ENCODE data around the gene BANF1. TPM values are rescaled to one million over a fixed set of nuclear protein-coding genes. Genes with fewer than 3 reads are reported as not detected.

The BANF1 gene
- total and polyA plus RNA-seq, 2 donors (not counting 3 experiments of a cell fraction or from before 2014, with no cell fraction given), result 269 to 376 TPM

GRCh38 chr11:65960824-65961266 is 41.5 kb upstream of the BANF1 start:
- Histone ChIP-seq H3K9ac (replicated peaks; ENCODE audit: extremely low read depth, insufficient read depth, low read length) (peak overlapping the region; percentile 91), H3K27ac (ENCODE audit: insufficient read depth, low read depth, low read length) (peak overlapping the region; percentile 78), H3K36me3 (ENCODE audit: control insufficient read depth in 2 of 2, extremely low read depth in 1 of 2, insufficient read depth in 2 of 2, low read length in 2 of 2) (peaks cover 5 to 18% of the 10 kb centered on the region in 2 experiments), H2AFZ (ENCODE audit: low read depth, low read length) (peak overlapping the region; percentile 79), H3K4me2 (ENCODE audit: insufficient read depth, low read length) (peak overlapping the region; percentile 71), H3K9me1 (replicated peaks; ENCODE audit: control insufficient read depth, extremely low read depth, insufficient read depth, low read length) (no peaks in the 10 kb centered on the region), H3K79me2 (ENCODE audit: control insufficient read depth, insufficient read depth, low read length) (peaks cover 28% of the 10 kb centered on the region), H4K20me1 (replicated peaks; ENCODE audit: control insufficient read depth, extremely low read depth, insufficient read depth, low read length) (no peaks in the 10 kb centered on the region), H3K4me1 (ENCODE audit: control insufficient read depth, extremely low read depth, insufficient read depth, low read length) (peaks cover 11% of the 10 kb centered on the region), H3K4me3 (replicated peaks in 1 of 3; ENCODE audit: insufficient read depth in 1 of 3, low read depth in 1 of 3, low read length in 3 of 3) (peak overlapping the region; percentile 12 to 98 (median 64)), H3K9me3 (replicated peaks; ENCODE audit: control insufficient read depth, insufficient read depth, low read length) (no peaks in the 10 kb centered on the region), H3K27me3 (ENCODE audit: control insufficient read depth in 2 of 2, insufficient read depth in 2 of 2, low read length in 2 of 2) (no peaks in the 10 kb centered on the region)
- ChIA-PET CTCF (interaction anchor here (0.8 to 2.2 kb wide), 4 partner anchors 9 to 76 kb away, joined by 3 to 8 read pairs (median 4); partner anchors contain the start of gene FIBP), POLR2A (interaction anchor here (1.4 kb wide), 1 partner anchor 71 kb away, joined by 3 read pairs; the partner anchor contains the start of gene CCDC85B)
- FAIRE-seq, result no peak
- DNase-seq (ENCODE audit: low read depth, low spot score), result no peak
- dilution Hi-C loops (cut with MboI; ENCODE audit: extremely low pct_ligation_motif_present, low sequenced_read_pairs), result no loop called here
- no TSS peak for BruUV-seq (replicated peaks)
- TF ChIP-seq POLR2AphosphoS5 (IDR thresholded peaks at IDR 0.05; ENCODE audit: insufficient read depth, low read depth, low read length) (no peak), CTCF (IDR thresholded peaks at IDR 0.05; ENCODE audit: extremely low read depth in 1 of 2, insufficient read depth in 1 of 2, low read depth in 1 of 2, low read length in 2 of 2) (no peak), MAX (IDR thresholded peaks at IDR 0.05; ENCODE audit: insufficient read depth, insufficient read length) (no peak), FOS (IDR thresholded peaks at IDR 0.05; ENCODE audit: borderline replicate concordance, insufficient read depth, low read length) (no peak), POLR2A (IDR thresholded peaks at IDR 0.05; ENCODE audit: low read depth, low read length) (no peak), MYC (IDR thresholded peaks at IDR 0.05; ENCODE audit: low read depth, low read length) (no peak), JUN (IDR thresholded peaks at IDR 0.05; ENCODE audit: borderline replicate concordance, insufficient read depth, insufficient read length, low read depth) (no peak), EZH2 (IDR thresholded peaks at IDR 0.05; ENCODE audit: borderline replicate concordance, low read depth, low read length, severe bottlenecking) (no peak)
- intact Hi-C loops (cut with micrococcal nuclease), result loop anchor here (1.0 kb wide), 4 partner anchors 41 to 102 kb away; partner anchors contain the start of genes BANF1, C11orf68, CCDC85B and DRAP1

All from endothelial cell of umbilical vein (primary cell).